ENCODE measurements around the gene DEDD.

DNA sequence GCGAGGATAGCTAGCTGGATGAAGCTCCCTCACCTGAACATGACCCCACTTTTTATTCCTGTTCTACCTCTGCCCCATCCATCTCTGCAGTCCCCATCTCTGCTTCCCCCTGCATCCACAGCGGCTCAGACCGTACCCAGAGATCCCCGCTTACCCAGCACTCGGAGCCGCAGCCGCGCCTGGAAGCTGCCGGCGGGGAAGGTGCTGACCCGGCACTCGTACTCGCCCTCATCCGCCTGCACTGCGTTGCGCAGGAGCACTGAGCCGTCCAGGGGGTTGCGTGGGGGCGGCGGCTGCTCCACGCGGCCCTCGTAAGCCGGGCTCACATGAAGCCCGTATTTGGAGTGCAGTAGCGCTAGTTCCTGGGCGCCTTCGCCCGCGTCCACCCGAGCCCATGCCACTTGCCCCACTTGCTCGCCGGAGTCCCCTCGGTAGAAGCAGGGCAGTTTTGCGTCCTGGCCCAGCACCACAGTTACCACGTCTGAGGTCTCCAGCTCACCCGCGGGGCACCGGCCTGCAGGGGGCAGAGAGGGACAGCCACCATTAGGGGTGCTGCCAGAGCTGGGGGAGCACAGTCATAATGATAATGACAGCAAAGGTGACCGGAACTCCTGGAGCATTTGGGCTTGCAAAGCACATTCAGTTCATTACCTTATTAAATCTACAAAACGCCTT is 52.9 kb downstream of the DEDD start:
- TF ChIP-seq, protein P1, sequence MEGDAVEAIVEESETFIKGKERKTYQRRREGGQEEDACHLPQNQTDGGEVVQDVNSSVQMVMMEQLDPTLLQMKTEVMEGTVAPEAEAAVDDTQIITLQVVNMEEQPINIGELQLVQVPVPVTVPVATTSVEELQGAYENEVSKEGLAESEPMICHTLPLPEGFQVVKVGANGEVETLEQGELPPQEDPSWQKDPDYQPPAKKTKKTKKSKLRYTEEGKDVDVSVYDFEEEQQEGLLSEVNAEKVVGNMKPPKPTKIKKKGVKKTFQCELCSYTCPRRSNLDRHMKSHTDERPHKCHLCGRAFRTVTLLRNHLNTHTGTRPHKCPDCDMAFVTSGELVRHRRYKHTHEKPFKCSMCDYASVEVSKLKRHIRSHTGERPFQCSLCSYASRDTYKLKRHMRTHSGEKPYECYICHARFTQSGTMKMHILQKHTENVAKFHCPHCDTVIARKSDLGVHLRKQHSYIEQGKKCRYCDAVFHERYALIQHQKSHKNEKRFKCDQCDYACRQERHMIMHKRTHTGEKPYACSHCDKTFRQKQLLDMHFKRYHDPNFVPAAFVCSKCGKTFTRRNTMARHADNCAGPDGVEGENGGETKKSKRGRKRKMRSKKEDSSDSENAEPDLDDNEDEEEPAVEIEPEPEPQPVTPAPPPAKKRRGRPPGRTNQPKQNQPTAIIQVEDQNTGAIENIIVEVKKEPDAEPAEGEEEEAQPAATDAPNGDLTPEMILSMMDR (IDR thresholded peaks at IDR 0.05) = no peak
- TF ChIP-seq POLR2A (IDR thresholded peaks at IDR 0.05) = no peak

Data from uterus (tissue), 2 donors.